K562 (cell line): ENCODE results near the gene SLC25A5. TPM values are rescaled to one million over a fixed set of nuclear protein-coding genes. Genes with fewer than 3 reads are reported as not detected.

Experiments used
- ATAC-seq: fragments of 200-7000 bp; cut with Tn5 transposase; 3 replicates; pipeline ENCODE4 v1.9.1; 2020; ENCODE audit warnings: moderate library complexity
- BruUV-seq: library from RNA; stranded (reverse); fragments of 400-500 nt; replicated peaks from 2 replicates; lab custom pipeline; 2021; lab: Mats Ljungman, UMichigan
- CTCF ChIA-PET: fragments of 300-600 bp; formaldehyde crosslinking; extraction: SDS; loops from one replicate; lab custom pipeline; 2021; ENCODE audit warnings: low intra/inter-chr PET ratio; lab: Yijun Ruan, JAX
- POLR2A ChIA-PET: fragments of 300-600, 350-650 bp; sonication (Branson Sonifier 250); formaldehyde crosslinking; extraction: SDS; loops from one replicate; lab custom pipeline; 2021; ENCODE audit warnings: antibody characterized with exemption, inconsistent platforms; lab: Yijun Ruan, JAX
- DNase-seq, 4 experiments: peaks; one replicate each; pipeline versions ENCODE4 v3.0.0 to v3.0.0-alpha.2; 2011 to 2018; ENCODE audit warnings: low spot score in 3 of 4, mixed read lengths in 3 of 4; ENCODE audit errors: extremely low read depth in 1 of 4
- FAIRE-seq: peaks from 2 replicates; lab custom pipeline; 2011; peaks lifted over from hg19 to GRCh38; lab: Jason Lieb, UNC
- H2AFZ ChIP-seq: 2 replicates; pipeline ENCODE4 v1.6.0; 2011; ENCODE audit warnings: low read depth, low read length, control low read depth, inconsistent platforms
- H3K27ac ChIP-seq: fragments of 200-600 bp; 3 replicates; pipeline ENCODE4 v1.8.0; 2011; ENCODE audit warnings: low read depth, mild to moderate bottlenecking, control low read depth, inconsistent platforms, low read length, moderate library complexity, mixed read lengths; ENCODE audit errors: extremely low read depth
- H3K27me3 ChIP-seq, 2 experiments: fragments of 300-600 bp in 1 of 2; 2 replicates in 1 of 2; 3 replicates in 1 of 2; pipeline versions ENCODE4 v1.6.0 to v1.8.0; 2011; ENCODE audit warnings: inconsistent platforms in 2 of 2, low read length in 2 of 2, mild to moderate bottlenecking in 1 of 2, mixed read lengths in 1 of 2, moderate library complexity in 1 of 2; ENCODE audit not compliant: control insufficient read depth in 2 of 2, insufficient read depth in 2 of 2
- H3K36me3 ChIP-seq: fragments of 300-600 bp; 3 replicates; pipeline ENCODE4 v1.8.0; 2011; ENCODE audit warnings: mild to moderate bottlenecking, low read length, inconsistent platforms; ENCODE audit not compliant: control insufficient read depth, insufficient read depth
- H3K4me1 ChIP-seq, 2 experiments: fragments of 200-600 bp in 1 of 2; replicated peaks in 1 of 2; 2 replicates in 1 of 2; 3 replicates in 1 of 2; pipeline versions ENCODE4 v1.5.1 to v1.8.0; 2011; ENCODE audit warnings: inconsistent platforms in 2 of 2, low read length in 2 of 2, mild to moderate bottlenecking in 1 of 2, mixed read lengths in 1 of 2, moderate library complexity in 1 of 2; ENCODE audit not compliant: control insufficient read depth in 2 of 2, insufficient read depth in 2 of 2
- H3K4me2 ChIP-seq: 2 replicates; pipeline ENCODE4 v1.6.1; 2011; ENCODE audit warnings: low read length, control low read depth, inconsistent platforms, mixed read lengths; ENCODE audit not compliant: insufficient read depth
- H3K4me3 ChIP-seq: fragments of 200-600 bp; sonication (generic), shearing (Covaris generic); 2 replicates; pipeline ENCODE4 v1.5.1; 2016; ENCODE audit warnings: control low read depth, inconsistent platforms
- H3K79me2 ChIP-seq: fragments of 200-600 bp; 3 replicates; pipeline ENCODE4 v1.8.0; 2011; ENCODE audit warnings: low read length, inconsistent platforms; ENCODE audit not compliant: control insufficient read depth, insufficient read depth
- H3K9ac ChIP-seq, 2 experiments: 2 replicates each; pipeline versions ENCODE4 v1.6.0 to v1.6.1; 2011; ENCODE audit warnings: low read depth in 2 of 2, low read length in 2 of 2, control low read depth in 1 of 2, inconsistent platforms in 1 of 2, mild to moderate bottlenecking in 1 of 2, mixed read lengths in 1 of 2; ENCODE audit not compliant: insufficient read depth in 1 of 2
- H3K9me1 ChIP-seq: one replicate; pipeline ENCODE4 v1.6.0; 2011; ENCODE audit warnings: inconsistent platforms, mild to moderate bottlenecking, low read length, moderate library complexity; ENCODE audit not compliant: control insufficient read depth, insufficient read depth
- H3K9me3 ChIP-seq: replicated peaks from 2 replicates; pipeline ENCODE4 v1.5.1; 2011; ENCODE audit warnings: low read depth, low read length, inconsistent platforms; ENCODE audit not compliant: control insufficient read depth, insufficient read depth
- H4K20me1 ChIP-seq: replicated peaks from 2 replicates; pipeline ENCODE4 v1.6.1; 2011; ENCODE audit warnings: low read length, inconsistent platforms, mixed read lengths; ENCODE audit not compliant: control insufficient read depth, insufficient read depth
- CTCFL ChIP-seq: IDR thresholded peaks from 2 replicates; pipeline ENCODE4 v1.6.1; 2011; ENCODE audit warnings: borderline replicate concordance, low read depth, mild to moderate bottlenecking, moderate library complexity, low read length; ENCODE audit not compliant: insufficient read depth, poor library complexity, severe bottlenecking
- GATAD2B ChIP-seq: fragments of 450-650 bp; IDR thresholded peaks from 2 replicates; pipeline ENCODE4 v1.6.1; 2017; ENCODE audit warnings: mild to moderate bottlenecking, borderline replicate concordance
- NFIC ChIP-seq: fragments of 450-650 bp; IDR thresholded peaks from 2 replicates; pipeline ENCODE4 v1.6.1; 2017; ENCODE audit warnings: mild to moderate bottlenecking, inconsistent platforms
- POLR2AphosphoS5 ChIP-seq: IDR thresholded peaks from 2 replicates; pipeline ENCODE4 v1.6.1; 2011; ENCODE audit warnings: mild to moderate bottlenecking, low read depth, low read length, moderate library complexity; ENCODE audit not compliant: control insufficient read depth, insufficient read depth
- POLR3A ChIP-seq: IDR thresholded peaks from 2 replicates; pipeline ENCODE4 v1.6.1; 2011; ENCODE audit warnings: borderline replicate concordance, mild to moderate bottlenecking, moderate library complexity; ENCODE audit not compliant: insufficient read length, insufficient read depth; ENCODE audit errors: extremely low read depth
- PTBP1 ChIP-seq: fragments of 200-400 bp; formaldehyde crosslinking; IDR thresholded peaks from 2 replicates; pipeline ENCODE4 v1.6.1; 2017; ENCODE audit warnings: low read depth, low read length
- SIX5 ChIP-seq, 2 experiments: IDR thresholded peaks; 2 replicates each; pipeline ENCODE4 v1.6.1; 2011; ENCODE audit warnings: low read length in 2 of 2, borderline replicate concordance in 1 of 2, low read depth in 1 of 2, mild to moderate bottlenecking in 1 of 2, moderate library complexity in 1 of 2; ENCODE audit not compliant: insufficient read depth in 1 of 2
- ZBTB5 ChIP-seq: fragments of 450-650 bp; IDR thresholded peaks from 2 replicates; pipeline ENCODE4 v1.6.1; 2017; ENCODE audit warnings: antibody characterized with exemption
- ZNF146 ChIP-seq: IDR thresholded peaks from one replicate; pipeline ENCODE4 v1.6.1; 2018; ENCODE audit warnings: missing compliant biosample characterization; ENCODE audit not compliant: unreplicated experiment
- ZNF449 ChIP-seq: fragments of 250-450 bp; sonication (Bioruptor Pico); IDR thresholded peaks from 2 replicates; pipeline ENCODE4 v1.8.0; 2022; ENCODE audit warnings: moderate library complexity, mild to moderate bottlenecking, inconsistent platforms
- WGBS: fragments of 100-300 bp; shearing (Covaris generic); methylation state at CpG from one replicate; pipeline ENCODE4 v1.1.6; 2016; ENCODE audit warnings: low coverage, mixed read lengths; ENCODE audit not compliant: insufficient coverage; ENCODE audit errors: missing lambda C conversion rate; 5-methylcytosine and 5-hydroxymethylcytosine counted together
- in situ Hi-C: fragments of 300-500 bp; cut with MboI; formaldehyde crosslinking; loops from 4 replicates; pipeline ENCODE4 v1.15.0; 2018; ENCODE audit warnings: inconsistent platforms, mixed read lengths
- intact Hi-C: fragments of 100-400 bp; cut with micrococcal nuclease; formaldehyde crosslinking; loops from 2 replicates; pipeline ENCODE4 v1.14.2; 2022
- polyA plus RNA-seq, 8 experiments: library from polyadenylated mRNA; depleted of rRNA in 4 of 8; stranded (reverse) in 5 of 8; unstranded in 3 of 8; fragments of >200 nt; fragmentation: Nextera tagmentation in 2 of 8; fragmentation: Illumina TruSeq in 1 of 8; extraction: Ambion mirVana in 2 of 8; extraction: Trizol in 1 of 8; gene quantifications; 2 replicates each; pipeline versions ENCODE4 v1.2.1 to v1.2.3, GENCODE V29; 2011 to 2014; ENCODE audit warnings: inconsistent platforms in 1 of 8, missing spikeins in 1 of 8
- total RNA-seq, 7 experiments: library from RNA; depleted of rRNA in 6 of 7; stranded (reverse); fragments of >200 nt in 6 of 7; fragmentation: Illumina TruSeq in 2 of 7; extraction: Trizol in 2 of 7; gene quantifications; 2 replicates each; pipeline versions ENCODE4 v1.2.1 to v1.2.3, GENCODE V29; 2011 to 2021; ENCODE audit warnings: low replicate concordance in 1 of 7

Gene SLC25A5
- total and polyA plus RNA-seq, 9 of the 15 experiments (the other 6 are each of a cell fraction or from before 2014, with no cell fraction given), result 470 to 5,247 (median 596) TPM

- Histone ChIP-seq H3K9me3 (peaks cover 1% of the 10 kb centered on the region; the same call in 1 of the 2 replicates), H3K79me2 (no peaks in the 10 kb centered on the region), H3K27me3 (no peaks in the 10 kb centered on the region), H3K36me3 (no peaks in the 10 kb centered on the region), H3K9ac (no peak overlapping the region), H3K4me1 (no peaks in the 10 kb centered on the region), H3K4me3 (no peak overlapping the region), H3K9me1 (no peaks in the 10 kb centered on the region), H2AFZ (no peak overlapping the region), H4K20me1 (no peaks in the 10 kb centered on the region), H3K4me2 (no peak overlapping the region), H3K27ac (no peak overlapping the region)
- POLR2A ChIA-PET, result interaction anchor here (1.1 kb wide), 1 partner anchor 8 kb away, joined by 3 read pairs; no protein-coding TSS in a partner anchor
- in situ Hi-C loops, result no loop called here
- BruUV-seq, result no TSS peak
- DNase-seq (no peak), FAIRE-seq (no peak), ATAC-seq (no peak)
- TF ChIP-seq CTCFL (no peak), ZNF449 (CRISPR knock-in tag) (no peak), GATAD2B (no peak), POLR3A (no peak), SIX5 (IDR thresholded peaks at IDR 0.05; ENCODE audit: borderline replicate concordance in 1 of 2, insufficient read depth in 1 of 2, low read depth in 1 of 2, low read length in 2 of 2) (no peak), POLR2AphosphoS5 (no peak), ZBTB5 (no peak), PTBP1 (no peak), ZNF146 (no peak), NFIC (no peak)
- CTCF ChIA-PET, result no interaction called here
- intact Hi-C loops, result no loop called here
- 57% methylated on average over 1 of the region's 1 CpG for WGBS
These were observed 13.0 kb upstream of the SLC25A5 start for GRCh38 chrX:119455264-119455663.
